HFFc6 (cell line): ENCODE results near the gene GPR157. TPM values are rescaled to one million over a fixed set of nuclear protein-coding genes. Genes with fewer than 3 reads are reported as not detected.
"Not testable (repeated sequence)": the region's sequence is repeated elsewhere in the genome, so short reads cannot be mapped to it uniquely, and the experiment has no call there.

Experiments used
- DNase-seq: peaks from one replicate; pipeline ENCODE4 v3.0.0-alpha.2; 2018
- H3K27ac Mint-ChIP-seq: 2 replicates; pipeline ENCODE4 v1.8.0; 2020; ENCODE audit warnings: mild to moderate bottlenecking, mixed read lengths
- H3K27me3 Mint-ChIP-seq: 2 replicates; pipeline ENCODE4 v1.8.0; 2021; ENCODE audit warnings: mild to moderate bottlenecking, moderate library complexity, mixed read lengths; ENCODE audit not compliant: insufficient read depth
- H3K36me3 Mint-ChIP-seq: 2 replicates; pipeline ENCODE4 v1.8.0; 2021; ENCODE audit warnings: low read depth, mixed read lengths
- H3K4me1 Mint-ChIP-seq: 2 replicates; pipeline ENCODE4 v1.8.0; 2020; ENCODE audit warnings: low read depth, mixed read lengths
- H3K4me3 Mint-ChIP-seq: 2 replicates; pipeline ENCODE4 v1.8.0; 2020; ENCODE audit warnings: mild to moderate bottlenecking, moderate library complexity, mixed read lengths
- H3K9me3 Mint-ChIP-seq: 2 replicates; pipeline ENCODE4 v1.8.0; 2020; ENCODE audit warnings: mild to moderate bottlenecking, mixed read lengths
- CTCF ChIP-seq: fragments of 200-600 bp; sonication (generic); IDR thresholded peaks from 2 replicates; pipeline ENCODE4 v1.5.0; 2021; ENCODE audit warnings: antibody characterized with exemption, mild to moderate bottlenecking
- total RNA-seq, 6 experiments: library from RNA; stranded (reverse); fragmentation: NEBNext Ultra II Directional; extraction: Animal tissue kit (Norgen Biotek cat#: 25700); gene quantifications; 2 replicates in 1 of 6; 3 replicates in 5 of 6; pipeline ENCODE4 v1.2.3, GENCODE V29; 2021

GPR157 gene
- total RNA-seq, 6 experiments from 2014 or later: 8.2 to 11.1 (median 9.7) TPM

- no peak for DNase-seq
- no peaks in the 10 kb centered on the region for H3K9me3 Mint-ChIP-seq
- peaks cover 28% of the 10 kb centered on the region for H3K36me3 Mint-ChIP-seq
- no peak for TF ChIP-seq CTCF
- H3K4me3 Mint-ChIP-seq: peak overlapping the region; percentile 26; the same call in 1 of the 2 replicates
- peaks cover 16% of the 10 kb centered on the region for H3K27me3 Mint-ChIP-seq
- peak overlapping the region; percentile 81 for H3K27ac Mint-ChIP-seq
- H3K4me1 Mint-ChIP-seq: peaks cover 44% of the 10 kb centered on the region
Measured at GRCh38 chr1:9145714-9146113, 16.8 kb upstream of the GPR157 start.

GRCh38 chr1:9145021-9145668, 16.2 kb upstream of the GPR157 start:
- DNase-seq: peak; percentile 72
- H3K27me3 Mint-ChIP-seq: peaks cover 16% of the 10 kb centered on the region

GRCh38 chr1:9144494-9144893, 15.6 kb upstream of the GPR157 start:
- not testable (repeated sequence) for DNase-seq, H3K4me3 Mint-ChIP-seq, H3K9me3 Mint-ChIP-seq
- H3K27me3 Mint-ChIP-seq: peaks cover 16% of the 10 kb centered on the region
- H3K36me3 Mint-ChIP-seq: peaks cover 25% of the 10 kb centered on the region
- peaks cover 33% of the 10 kb centered on the region for H3K4me1 Mint-ChIP-seq
- H3K27ac Mint-ChIP-seq: peak overlapping the region; percentile 51; the same call in 1 of the 2 replicates

More at GRCh38 chr1:9145021-9145668, 16.2 kb upstream of the GPR157 start:
- no peak for TF ChIP-seq CTCF
- peaks cover 38% of the 10 kb centered on the region for H3K4me1 Mint-ChIP-seq
- H3K27ac Mint-ChIP-seq: peak overlapping the region; percentile 81
- H3K9me3 Mint-ChIP-seq: no peaks in the 10 kb centered on the region
- H3K4me3 Mint-ChIP-seq: peak overlapping the region; percentile 26; the same call in 1 of the 2 replicates
- peaks cover 28% of the 10 kb centered on the region for H3K36me3 Mint-ChIP-seq

- Mint-ChIP-seq H3K9me3 (no peaks in the 10 kb centered on the region), H3K4me1 (peaks cover 27% of the 10 kb centered on the region)
Measured at GRCh38 chr1:9143250-9143649, 14.3 kb upstream of the GPR157 start.

GRCh38 chr1:9139930-9140329, 11.0 kb upstream of the GPR157 start:
- no peak for TF ChIP-seq CTCF
- Mint-ChIP-seq H3K9me3 (no peaks in the 10 kb centered on the region), H3K27ac (no peak overlapping the region), H3K36me3 (peaks cover 8% of the 10 kb centered on the region; the same call in 1 of the 2 replicates), H3K4me1 (peaks cover 9% of the 10 kb centered on the region), H3K27me3 (peaks cover 8% of the 10 kb centered on the region), H3K4me3 (no peak overlapping the region)
- no peak for DNase-seq

More at GRCh38 chr1:9143250-9143649, 14.3 kb upstream of the GPR157 start:
- peak; percentile 45 for DNase-seq
- H3K4me3 Mint-ChIP-seq: no peak overlapping the region
- peaks cover 19% of the 10 kb centered on the region for H3K36me3 Mint-ChIP-seq
- TF ChIP-seq CTCF: no peak
- peak overlapping the region; percentile 24; the same call in 1 of the 2 replicates for H3K27ac Mint-ChIP-seq
- H3K27me3 Mint-ChIP-seq: peaks cover 19% of the 10 kb centered on the region

GRCh38 chr1:9136932-9137331, 8.0 kb upstream of the GPR157 start:
- Mint-ChIP-seq H3K4me1 (peaks cover 9% of the 10 kb centered on the region), H3K27me3 (peaks cover 5% of the 10 kb centered on the region), H3K27ac (no peak overlapping the region), H3K36me3 (peaks cover 8% of the 10 kb centered on the region; the same call in 1 of the 2 replicates), H3K4me3 (no peak overlapping the region), H3K9me3 (no peaks in the 10 kb centered on the region)
- TF ChIP-seq CTCF: no peak
- DNase-seq: no peak
